Liver (tissue), 3 donors: ENCODE results near the gene MMP13.

Source experiments
- FOXA2 ChIP-seq: IDR thresholded peaks from 2 replicates; pipeline ENCODE4 v1.6.1; 2016; ENCODE audit warnings: antibody characterized with exemption
- SP1 ChIP-seq: IDR thresholded peaks from 2 replicates; pipeline ENCODE4 v1.6.1; 2018; ENCODE audit warnings: antibody characterized with exemption, mild to moderate bottlenecking
- ZBTB33 ChIP-seq: IDR thresholded peaks from 2 replicates; pipeline ENCODE4 v1.6.1; 2016; ENCODE audit warnings: antibody characterized with exemption
- TF ChIP-seq, protein P1 (sequence below): fragments of 150-350 bp; IDR thresholded peaks from 2 replicates; pipeline ENCODE4 v1.5.1; 2017; ENCODE audit warnings: improper control_type of control experiment, low read depth, low read length; ENCODE audit not compliant: missing input control
- donor health status: healthy.
- donor health status: healthy.

- TF ChIP-seq, protein P1, sequence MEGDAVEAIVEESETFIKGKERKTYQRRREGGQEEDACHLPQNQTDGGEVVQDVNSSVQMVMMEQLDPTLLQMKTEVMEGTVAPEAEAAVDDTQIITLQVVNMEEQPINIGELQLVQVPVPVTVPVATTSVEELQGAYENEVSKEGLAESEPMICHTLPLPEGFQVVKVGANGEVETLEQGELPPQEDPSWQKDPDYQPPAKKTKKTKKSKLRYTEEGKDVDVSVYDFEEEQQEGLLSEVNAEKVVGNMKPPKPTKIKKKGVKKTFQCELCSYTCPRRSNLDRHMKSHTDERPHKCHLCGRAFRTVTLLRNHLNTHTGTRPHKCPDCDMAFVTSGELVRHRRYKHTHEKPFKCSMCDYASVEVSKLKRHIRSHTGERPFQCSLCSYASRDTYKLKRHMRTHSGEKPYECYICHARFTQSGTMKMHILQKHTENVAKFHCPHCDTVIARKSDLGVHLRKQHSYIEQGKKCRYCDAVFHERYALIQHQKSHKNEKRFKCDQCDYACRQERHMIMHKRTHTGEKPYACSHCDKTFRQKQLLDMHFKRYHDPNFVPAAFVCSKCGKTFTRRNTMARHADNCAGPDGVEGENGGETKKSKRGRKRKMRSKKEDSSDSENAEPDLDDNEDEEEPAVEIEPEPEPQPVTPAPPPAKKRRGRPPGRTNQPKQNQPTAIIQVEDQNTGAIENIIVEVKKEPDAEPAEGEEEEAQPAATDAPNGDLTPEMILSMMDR, result no peak
- TF ChIP-seq SP1 (no peak), ZBTB33 (no peak), FOXA2 (no peak)
Measured at GRCh38 chr11:102925988-102926387, 29.5 kb downstream of the MMP13 start.
